ENCODE data around the gene TMEM167A.

TMEM167A gene

DNA sequence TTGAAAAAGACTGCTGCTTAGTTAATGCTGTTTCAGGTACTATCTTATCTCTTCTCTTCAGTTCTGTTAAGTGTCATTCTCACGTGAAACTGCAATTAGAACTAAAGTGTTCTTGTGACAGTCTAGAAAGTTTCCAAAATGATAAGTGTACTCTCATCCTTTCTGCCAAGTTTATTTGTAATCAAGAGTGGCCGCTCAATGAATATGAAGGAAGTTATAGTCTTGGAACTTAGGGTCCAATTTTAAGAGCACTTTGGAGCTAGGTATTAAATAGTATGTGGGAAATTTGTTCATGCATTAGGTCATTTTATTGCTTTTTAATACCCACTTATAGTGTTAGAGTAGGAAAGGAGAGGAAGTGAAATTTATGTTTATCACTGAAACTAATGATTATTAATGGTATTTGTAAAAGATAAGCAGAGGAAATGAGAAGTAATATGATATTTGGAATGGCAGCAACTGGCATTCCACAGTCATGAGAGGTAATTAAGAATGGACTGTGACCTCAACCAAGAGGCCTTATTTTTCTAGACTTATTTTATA, 20.6 kb upstream of the TMEM167A start:
- WGBS (ENCODE audit: insufficient coverage), result no CpG with 5 or more reads among the region's 2 CpGs
- Histone ChIP-seq H3K4me3 (ENCODE audit: control insufficient read depth in 1 of 7, extremely low read depth in 1 of 7, insufficient read depth in 4 of 7, low read depth in 2 of 7, low read length in 6 of 7) (no peak overlapping the region), H3K27me3 (replicated peaks in 2 of 5; ENCODE audit: control insufficient read depth in 4 of 5, insufficient read depth in 5 of 5, low read length in 4 of 5) (no peaks in the 10 kb centered on the region), H3K36me3 (ENCODE audit: control insufficient read depth in 4 of 4, insufficient read depth in 4 of 4, low read length in 3 of 4) (peaks cover 0 to 5% (median 0%) of the 10 kb centered on the region in 4 experiments), H3K4me1 (ENCODE audit: control extremely low read depth in 1 of 4, control insufficient read depth in 4 of 4, insufficient read depth in 4 of 4, low read length in 3 of 4) (no peaks in the 10 kb centered on the region), H3K27ac (ENCODE audit: insufficient read depth in 1 of 2, low read depth in 1 of 2, low read length in 2 of 2, poor library complexity in 1 of 2, severe bottlenecking in 2 of 2) (no peak overlapping the region), H3K9me3 (ENCODE audit: control extremely low read depth in 1 of 5, control insufficient read depth in 4 of 5, insufficient read depth in 2 of 5, low read depth in 1 of 5, low read length in 4 of 5) (peaks cover 0 to 20% (median 10%) of the 10 kb centered on the region in 5 experiments)
- no peak for DNase-seq
- ChIA-PET CTCF (no interaction called here), POLR2A (no interaction called here)

DNA sequence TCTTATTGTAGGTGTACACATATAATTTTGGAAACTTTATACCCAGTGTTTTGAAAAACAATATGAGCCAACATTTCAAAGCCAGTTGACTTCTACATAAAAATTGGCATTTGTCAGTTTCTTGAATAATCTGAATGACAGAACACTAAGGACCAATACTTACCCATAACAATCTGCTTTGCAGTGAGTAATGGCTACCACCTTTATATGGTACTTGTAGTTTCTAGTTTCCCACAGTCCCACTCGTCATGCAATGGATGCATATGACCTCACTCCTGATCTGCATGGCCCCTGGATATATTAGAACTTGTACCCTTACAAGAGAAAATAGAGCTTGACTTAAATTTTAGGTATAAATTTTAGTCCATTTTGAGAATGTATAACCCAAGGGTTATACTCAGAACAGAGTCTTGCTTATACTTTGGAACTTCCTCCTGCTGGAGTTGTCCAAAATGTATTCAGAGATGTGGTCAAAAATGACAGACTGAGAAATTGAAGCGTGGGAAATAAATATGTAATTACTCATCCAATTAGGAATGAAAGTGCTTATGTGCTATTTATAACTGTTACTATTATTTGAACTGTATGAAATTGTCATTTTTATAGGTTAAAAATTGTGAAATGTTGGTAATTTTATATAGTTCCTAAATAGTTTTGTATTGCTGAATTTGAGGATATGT, 19.6 kb upstream of the TMEM167A start:
- CTCF ChIA-PET, result no interaction called here
- Histone ChIP-seq H3K27me3 (replicated peaks in 2 of 5; ENCODE audit: control insufficient read depth in 4 of 5, insufficient read depth in 5 of 5, low read length in 4 of 5) (no peaks in the 10 kb centered on the region), H3K4me1 (ENCODE audit: control extremely low read depth in 1 of 4, control insufficient read depth in 4 of 4, insufficient read depth in 4 of 4, low read length in 3 of 4) (peaks cover 0 to 2% (median 0%) of the 10 kb centered on the region in 4 experiments), H3K27ac (ENCODE audit: insufficient read depth in 1 of 2, low read depth in 1 of 2, low read length in 2 of 2, poor library complexity in 1 of 2, severe bottlenecking in 2 of 2) (no peak overlapping the region), H3K9me3 (ENCODE audit: control extremely low read depth in 1 of 5, control insufficient read depth in 4 of 5, insufficient read depth in 2 of 5, low read depth in 1 of 5, low read length in 4 of 5) (peaks cover 0 to 21% (median 10%) of the 10 kb centered on the region in 5 experiments), H3K4me3 (ENCODE audit: control insufficient read depth in 1 of 7, extremely low read depth in 1 of 7, insufficient read depth in 4 of 7, low read depth in 2 of 7, low read length in 6 of 7) (no peak overlapping the region), H3K36me3 (ENCODE audit: control insufficient read depth in 4 of 4, insufficient read depth in 4 of 4, low read length in 3 of 4) (peaks cover 0 to 5% (median 0%) of the 10 kb centered on the region in 4 experiments)
- WGBS (ENCODE audit: insufficient coverage), result 100% methylated on average over 1 of the region's 2 CpGs
- POLR2A ChIA-PET, result no interaction called here
- DNase-seq, result no peak

GRCh38 chr5:83095957-83096539, 18.9 kb upstream of the TMEM167A start:
- Histone ChIP-seq H3K27ac (ENCODE audit: insufficient read depth in 1 of 2, low read depth in 1 of 2, low read length in 2 of 2, poor library complexity in 1 of 2, severe bottlenecking in 2 of 2) (no peak overlapping the region), H3K27me3 (replicated peaks in 2 of 5; ENCODE audit: control insufficient read depth in 4 of 5, insufficient read depth in 5 of 5, low read length in 4 of 5) (no peaks in the 10 kb centered on the region), H3K4me3 (ENCODE audit: control insufficient read depth in 1 of 7, extremely low read depth in 1 of 7, insufficient read depth in 4 of 7, low read depth in 2 of 7, low read length in 6 of 7) (no peak overlapping the region), H3K4me1 (ENCODE audit: control extremely low read depth in 1 of 4, control insufficient read depth in 4 of 4, insufficient read depth in 4 of 4, low read length in 3 of 4) (peaks cover 0 to 2% (median 0%) of the 10 kb centered on the region in 4 experiments), H3K36me3 (ENCODE audit: control insufficient read depth in 4 of 4, insufficient read depth in 4 of 4, low read length in 3 of 4) (peaks cover 0 to 5% (median 0%) of the 10 kb centered on the region in 4 experiments), H3K9me3 (ENCODE audit: control extremely low read depth in 1 of 5, control insufficient read depth in 4 of 5, insufficient read depth in 2 of 5, low read depth in 1 of 5, low read length in 4 of 5) (peaks cover 0 to 23% (median 13%) of the 10 kb centered on the region in 5 experiments)
- no peak for DNase-seq
- WGBS (ENCODE audit: insufficient coverage), result 80% methylated on average over 5 of the region's 6 CpGs
- ChIA-PET CTCF (no interaction called here), POLR2A (no interaction called here)

DNA sequence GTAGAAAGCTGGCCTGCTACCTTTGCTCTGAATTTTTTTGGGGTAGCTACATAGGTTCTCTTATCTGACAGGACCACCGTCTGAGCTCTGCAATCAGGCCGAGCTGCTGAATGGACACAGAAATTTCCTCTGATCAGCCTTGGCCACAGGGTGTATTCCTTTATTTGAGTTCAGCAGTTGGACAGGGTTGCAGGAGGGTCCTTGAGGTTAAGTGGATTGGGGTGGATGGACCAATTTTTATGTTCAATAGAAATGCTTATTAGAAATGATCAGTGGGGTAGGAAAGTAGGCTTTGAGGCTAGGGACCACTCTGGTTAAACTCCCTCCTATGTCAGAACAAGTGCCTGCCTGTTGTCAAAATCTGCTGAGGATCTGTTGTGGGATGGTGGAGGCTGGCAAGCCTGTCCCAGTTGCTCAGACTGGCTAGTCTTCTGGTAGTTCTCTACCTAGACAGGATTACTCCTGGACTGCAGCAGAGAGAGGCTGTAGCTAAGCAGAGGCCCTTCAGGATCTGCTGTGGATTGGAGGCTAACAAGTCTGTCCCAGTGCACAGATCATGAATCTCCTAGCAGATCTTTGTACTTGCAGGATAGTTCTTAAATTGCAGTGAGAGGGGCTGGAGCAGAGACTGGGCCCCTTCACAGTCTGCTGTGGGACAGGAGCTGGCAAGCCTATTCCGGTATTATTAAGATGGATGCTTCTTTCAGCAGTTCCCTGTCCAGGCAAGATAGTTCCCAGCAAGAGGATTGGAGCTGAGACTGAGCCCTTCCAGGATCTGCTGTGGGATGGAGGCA, 18.2 kb upstream of the TMEM167A start:
- H3K27ac ChIP-seq (ENCODE audit: insufficient read depth in 1 of 2, low read depth in 1 of 2, low read length in 2 of 2, poor library complexity in 1 of 2, severe bottlenecking in 2 of 2), result no peak overlapping the region
- CTCF ChIA-PET, result no interaction called here

DNA sequence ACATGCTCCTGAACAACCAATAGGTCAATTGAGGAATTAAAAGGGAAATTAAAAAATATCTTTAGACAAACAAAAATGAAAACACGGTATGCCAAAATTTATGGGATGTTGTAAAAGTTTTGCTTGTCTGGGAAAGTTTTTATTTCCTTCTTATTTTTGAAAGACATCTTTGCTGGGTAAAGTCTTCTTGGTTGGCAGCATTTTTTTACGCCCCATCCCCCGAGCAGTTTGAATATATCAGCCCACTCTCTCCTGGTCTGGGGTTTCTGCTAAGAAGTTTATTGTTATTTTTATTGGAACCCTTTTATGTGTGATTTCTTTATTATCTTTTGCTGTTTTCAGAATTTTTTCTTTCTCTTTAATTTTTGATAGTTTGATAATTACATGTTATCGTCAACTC, 16.5 kb upstream of the TMEM167A start:
- no CpG with 5 or more reads among the region's 4 CpGs for WGBS (ENCODE audit: insufficient coverage)
- peak in 2 of 3 donors; percentile 32 to 36 for DNase-seq
- POLR2A ChIA-PET, result no interaction called here

More for the DNA sequence above, 18.2 kb upstream of the TMEM167A start:
- no peaks in the 10 kb centered on the region for H3K27me3 ChIP-seq (replicated peaks in 2 of 5; ENCODE audit: control insufficient read depth in 4 of 5, insufficient read depth in 5 of 5, low read length in 4 of 5)
- H3K4me3 ChIP-seq (ENCODE audit: control insufficient read depth in 1 of 7, extremely low read depth in 1 of 7, insufficient read depth in 4 of 7, low read depth in 2 of 7, low read length in 6 of 7), result no peak overlapping the region
- peaks cover 0 to 5% (median 0%) of the 10 kb centered on the region in 4 experiments for H3K36me3 ChIP-seq (ENCODE audit: control insufficient read depth in 4 of 4, insufficient read depth in 4 of 4, low read length in 3 of 4)
- peaks cover 0 to 24% (median 14%) of the 10 kb centered on the region in 5 experiments for H3K9me3 ChIP-seq (ENCODE audit: control extremely low read depth in 1 of 5, control insufficient read depth in 4 of 5, insufficient read depth in 2 of 5, low read depth in 1 of 5, low read length in 4 of 5)
- POLR2A ChIA-PET, result no interaction called here
- DNase-seq, result no peak
- H3K4me1 ChIP-seq (ENCODE audit: control extremely low read depth in 1 of 4, control insufficient read depth in 4 of 4, insufficient read depth in 4 of 4, low read length in 3 of 4), result peaks cover 0 to 2% (median 0%) of the 10 kb centered on the region in 4 experiments
- WGBS (ENCODE audit: insufficient coverage), result 100% methylated on average over 2 of the region's 3 CpGs

GRCh38 chr5:83092619-83093018, 15.4 kb upstream of the TMEM167A start:
- Histone ChIP-seq H3K27ac (ENCODE audit: insufficient read depth in 1 of 2, low read depth in 1 of 2, low read length in 2 of 2, poor library complexity in 1 of 2, severe bottlenecking in 2 of 2) (no peak overlapping the region), H3K9me3 (ENCODE audit: control extremely low read depth in 1 of 5, control insufficient read depth in 4 of 5, insufficient read depth in 2 of 5, low read depth in 1 of 5, low read length in 4 of 5) (peaks cover 0 to 30% (median 15%) of the 10 kb centered on the region in 5 experiments), H3K4me3 (ENCODE audit: control insufficient read depth in 1 of 7, extremely low read depth in 1 of 7, insufficient read depth in 4 of 7, low read depth in 2 of 7, low read length in 6 of 7) (no peak overlapping the region), H3K36me3 (ENCODE audit: control insufficient read depth in 4 of 4, insufficient read depth in 4 of 4, low read length in 3 of 4) (peaks cover 0 to 5% (median 0%) of the 10 kb centered on the region in 4 experiments), H3K4me1 (ENCODE audit: control extremely low read depth in 1 of 4, control insufficient read depth in 4 of 4, insufficient read depth in 4 of 4, low read length in 3 of 4) (peaks cover 0 to 2% (median 0%) of the 10 kb centered on the region in 4 experiments), H3K27me3 (replicated peaks in 2 of 5; ENCODE audit: control insufficient read depth in 4 of 5, insufficient read depth in 5 of 5, low read length in 4 of 5) (no peaks in the 10 kb centered on the region)
- DNase-seq, result peak in 1 of 3 donors; percentile 13
- POLR2A ChIA-PET, result no interaction called here
- no CpG with 5 or more reads among the region's 2 CpGs for WGBS (ENCODE audit: insufficient coverage)
- CTCF ChIA-PET, result no interaction called here

More for the DNA sequence above, 16.5 kb upstream of the TMEM167A start:
- peaks cover 0 to 30% (median 15%) of the 10 kb centered on the region in 5 experiments for H3K9me3 ChIP-seq (ENCODE audit: control extremely low read depth in 1 of 5, control insufficient read depth in 4 of 5, insufficient read depth in 2 of 5, low read depth in 1 of 5, low read length in 4 of 5)
- peaks cover 0 to 5% (median 0%) of the 10 kb centered on the region in 4 experiments for H3K36me3 ChIP-seq (ENCODE audit: control insufficient read depth in 4 of 4, insufficient read depth in 4 of 4, low read length in 3 of 4)
- CTCF ChIA-PET, result no interaction called here
- peaks cover 0 to 2% (median 0%) of the 10 kb centered on the region in 4 experiments for H3K4me1 ChIP-seq (ENCODE audit: control extremely low read depth in 1 of 4, control insufficient read depth in 4 of 4, insufficient read depth in 4 of 4, low read length in 3 of 4)
- H3K27ac ChIP-seq (ENCODE audit: insufficient read depth in 1 of 2, low read depth in 1 of 2, low read length in 2 of 2, poor library complexity in 1 of 2, severe bottlenecking in 2 of 2), result no peak overlapping the region
- H3K4me3 ChIP-seq (ENCODE audit: control insufficient read depth in 1 of 7, extremely low read depth in 1 of 7, insufficient read depth in 4 of 7, low read depth in 2 of 7, low read length in 6 of 7), result no peak overlapping the region
- H3K27me3 ChIP-seq (replicated peaks in 2 of 5; ENCODE audit: control insufficient read depth in 4 of 5, insufficient read depth in 5 of 5, low read length in 4 of 5), result no peaks in the 10 kb centered on the region

Data from common myeloid progenitor, CD34-positive (primary cell).